Measurements from ENCODE around the gene MPC1. TPM values are rescaled to one million over a fixed set of nuclear protein-coding genes. Genes with fewer than 3 reads are reported as not detected.

Gene MPC1
- total and polyA plus RNA-seq, 2 donors from 2014 or later = 74.1 to 313 TPM

- intact Hi-C loops (cut with DNase I) = no loop called here
- Histone ChIP-seq H3K27ac (ENCODE audit: low read depth in 2 of 2, low read length in 2 of 2) (no peak overlapping the region), H3K36me3 (ENCODE audit: control insufficient read depth in 2 of 3, insufficient read depth in 3 of 3, low read length in 3 of 3) (peaks cover 0 to 3% (median 0%) of the 10 kb centered on the region in 3 donors), H3K9me3 (ENCODE audit: control insufficient read depth in 2 of 3, insufficient read depth in 1 of 3, low read length in 3 of 3) (peaks cover 0 to 2% (median 0%) of the 10 kb centered on the region in 3 donors), H3K4me1 (ENCODE audit: control insufficient read depth in 2 of 3, insufficient read depth in 2 of 3, low read depth in 1 of 3, low read length in 3 of 3) (no peaks in the 10 kb centered on the region), H3K9ac (ENCODE audit: low read length in 3 of 3) (no peak overlapping the region), H3K27me3 (ENCODE audit: control insufficient read depth, insufficient read depth, low read length) (no peaks in the 10 kb centered on the region), H3K4me3 (ENCODE audit: low read length in 3 of 3) (no peak overlapping the region)
- DNase-seq (peak in 1 of 5 donors; percentile 61), FAIRE-seq (no peak)
- TF ChIP-seq CTCF (IDR thresholded peaks at IDR 0.05; ENCODE audit: borderline replicate concordance, extremely low read depth, insufficient read depth) = no peak
Measured at GRCh38 chr6:166411721-166412151, 29.0 kb upstream of the MPC1 start.

GRCh38 chr6:166411271-166411670 is 28.5 kb upstream of the MPC1 start:
- FAIRE-seq = no peak
- peaks cover 0 to 3% (median 0%) of the 10 kb centered on the region in 3 donors for H3K36me3 ChIP-seq (ENCODE audit: control insufficient read depth in 2 of 3, insufficient read depth in 3 of 3, low read length in 3 of 3)

GRCh38 chr6:166410426-166410935 is 27.7 kb upstream of the MPC1 start:
- Histone ChIP-seq H3K4me1 (ENCODE audit: control insufficient read depth in 2 of 3, insufficient read depth in 2 of 3, low read depth in 1 of 3, low read length in 3 of 3) (no peaks in the 10 kb centered on the region), H3K9me3 (ENCODE audit: control insufficient read depth in 2 of 3, insufficient read depth in 1 of 3, low read length in 3 of 3) (no peaks in the 10 kb centered on the region), H3K36me3 (ENCODE audit: control insufficient read depth in 2 of 3, insufficient read depth in 3 of 3, low read length in 3 of 3) (no peaks in the 10 kb centered on the region), H3K27ac (ENCODE audit: low read depth in 2 of 2, low read length in 2 of 2) (no peak overlapping the region), H3K9ac (ENCODE audit: low read length in 3 of 3) (no peak overlapping the region), H3K27me3 (ENCODE audit: control insufficient read depth, insufficient read depth, low read length) (no peaks in the 10 kb centered on the region), H3K4me3 (ENCODE audit: low read length in 3 of 3) (no peak overlapping the region)
- TF ChIP-seq CTCF (IDR thresholded peaks at IDR 0.05; ENCODE audit: borderline replicate concordance, extremely low read depth, insufficient read depth) = no peak
- DNase-seq (peak in 2 of 5 donors; percentile 32 to 53), FAIRE-seq (no peak)
- intact Hi-C loops (cut with DNase I) = no loop called here

More at GRCh38 chr6:166411271-166411670, 28.5 kb upstream of the MPC1 start:
- DNase-seq = peak in 1 of 5 donors; percentile 61
- intact Hi-C loops (cut with DNase I) = no loop called here
- Histone ChIP-seq H3K9me3 (ENCODE audit: control insufficient read depth in 2 of 3, insufficient read depth in 1 of 3, low read length in 3 of 3) (peaks cover 0 to 2% (median 0%) of the 10 kb centered on the region in 3 donors), H3K27me3 (ENCODE audit: control insufficient read depth, insufficient read depth, low read length) (no peaks in the 10 kb centered on the region), H3K9ac (ENCODE audit: low read length in 3 of 3) (no peak overlapping the region), H3K4me3 (ENCODE audit: low read length in 3 of 3) (no peak overlapping the region), H3K4me1 (ENCODE audit: control insufficient read depth in 2 of 3, insufficient read depth in 2 of 3, low read depth in 1 of 3, low read length in 3 of 3) (no peaks in the 10 kb centered on the region), H3K27ac (ENCODE audit: low read depth in 2 of 2, low read length in 2 of 2) (no peak overlapping the region)
- TF ChIP-seq CTCF (IDR thresholded peaks at IDR 0.05; ENCODE audit: borderline replicate concordance, extremely low read depth, insufficient read depth) = no peak

Data from kidney (tissue), 14 donors.